ENCODE results near the gene CPZ. TPM values are rescaled to one million over a fixed set of nuclear protein-coding genes. Genes with fewer than 3 reads are reported as not detected.

The CPZ gene
- total RNA-seq, 1 donor from 2014 or later = 0.27 TPM

DNA sequence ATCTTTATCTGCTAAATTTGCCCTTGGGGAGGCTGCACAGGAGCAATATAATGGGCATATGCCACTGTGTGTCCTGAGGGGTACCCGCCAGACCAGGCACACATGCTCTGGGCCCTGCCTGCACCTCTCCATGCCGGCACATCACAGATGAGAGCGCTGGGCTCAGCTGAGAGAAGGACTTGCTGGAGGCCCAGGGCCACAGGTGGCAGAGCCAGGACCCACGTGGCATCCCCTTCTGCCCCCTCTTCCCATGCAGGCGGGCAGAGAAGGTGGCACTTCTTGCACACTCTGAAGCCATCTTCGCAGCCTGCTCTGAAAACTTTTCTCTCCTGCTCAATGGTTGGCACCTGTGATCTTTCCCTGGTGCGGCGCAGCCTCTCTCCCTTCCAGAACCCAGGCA, 20.1 kb downstream of the CPZ start:
- Histone ChIP-seq H3K4me3 (no peak overlapping the region), H3K9me3 (replicated peaks) (no peaks in the 10 kb centered on the region), H3K27me3 (ENCODE audit: low read depth) (peaks cover 33% of the 10 kb centered on the region), H3K27ac (replicated peaks) (peak overlapping the region; percentile 77), H3K4me1 (peaks cover 24% of the 10 kb centered on the region), H3K36me3 (no peaks in the 10 kb centered on the region)
- TF ChIP-seq CTCF (IDR thresholded peaks at IDR 0.05; ENCODE audit: borderline replicate concordance) = no peak
- intact Hi-C loops (cut with micrococcal nuclease) = no loop called here
- DNase-seq = no peak

- H3K9me3 ChIP-seq (replicated peaks) = no peaks in the 10 kb centered on the region
- no peak for DNase-seq
- H3K27ac ChIP-seq (replicated peaks) = no peak overlapping the region
- no peak overlapping the region for H3K4me3 ChIP-seq
- TF ChIP-seq CTCF (IDR thresholded peaks at IDR 0.05; ENCODE audit: borderline replicate concordance) = no peak
- no peaks in the 10 kb centered on the region for H3K36me3 ChIP-seq
- intact Hi-C loops (cut with micrococcal nuclease) = no loop called here
- peaks cover 33% of the 10 kb centered on the region for H3K27me3 ChIP-seq (ENCODE audit: low read depth)
- H3K4me1 ChIP-seq = peaks cover 19% of the 10 kb centered on the region
Observed at GRCh38 chr4:8613421-8614364, 21.1 kb downstream of the CPZ start.

DNA sequence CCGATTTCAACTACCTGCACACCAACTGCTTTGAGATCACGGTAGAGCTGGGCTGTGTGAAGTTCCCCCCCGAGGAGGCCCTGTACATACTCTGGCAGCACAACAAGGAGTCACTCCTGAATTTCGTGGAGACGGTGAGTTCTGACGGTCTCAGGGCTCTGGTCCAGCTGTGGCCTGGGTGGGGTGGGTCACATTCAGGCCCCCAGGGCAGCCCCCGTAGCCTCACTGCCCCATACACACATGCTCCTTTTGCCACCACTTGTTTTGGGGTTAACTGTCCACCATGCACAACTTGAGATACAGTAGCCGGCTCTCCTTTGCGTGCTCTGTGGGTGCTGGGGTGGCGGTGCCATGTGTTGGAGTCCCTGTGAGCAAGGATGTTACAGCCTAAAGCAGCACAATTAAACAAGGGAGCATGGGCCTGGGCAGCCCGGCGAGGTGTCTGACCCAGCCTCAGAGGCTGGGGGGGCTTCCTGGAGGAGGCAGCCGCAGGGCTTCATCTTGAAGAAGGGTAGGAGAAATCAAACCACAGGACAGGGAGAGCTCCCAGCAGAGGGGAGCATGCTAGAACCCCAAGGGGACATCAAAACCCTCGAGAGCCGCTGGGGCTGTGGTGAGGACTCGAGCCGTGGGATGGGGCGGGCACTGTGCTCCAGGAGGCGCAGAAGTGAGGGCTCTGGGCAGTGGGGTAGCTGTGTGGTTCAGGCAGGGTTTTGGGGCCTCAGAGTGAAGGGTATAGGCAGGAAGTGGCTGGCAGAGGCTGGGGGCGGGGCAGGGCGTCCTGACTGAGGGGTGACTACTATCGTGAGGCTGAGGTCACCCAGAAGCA, 22.0 kb downstream of the CPZ start:
- no peaks in the 10 kb centered on the region for H3K9me3 ChIP-seq (replicated peaks)
- peaks cover 41% of the 10 kb centered on the region for H3K27me3 ChIP-seq (ENCODE audit: low read depth)
- intact Hi-C loops (cut with micrococcal nuclease) = no loop called here
- no peak overlapping the region for H3K4me3 ChIP-seq
- H3K4me1 ChIP-seq = peaks cover 19% of the 10 kb centered on the region
- TF ChIP-seq CTCF (IDR thresholded peaks at IDR 0.05; ENCODE audit: borderline replicate concordance) = no peak
- DNase-seq = no peak
- H3K36me3 ChIP-seq = no peaks in the 10 kb centered on the region
- no peak overlapping the region for H3K27ac ChIP-seq (replicated peaks)

DNA sequence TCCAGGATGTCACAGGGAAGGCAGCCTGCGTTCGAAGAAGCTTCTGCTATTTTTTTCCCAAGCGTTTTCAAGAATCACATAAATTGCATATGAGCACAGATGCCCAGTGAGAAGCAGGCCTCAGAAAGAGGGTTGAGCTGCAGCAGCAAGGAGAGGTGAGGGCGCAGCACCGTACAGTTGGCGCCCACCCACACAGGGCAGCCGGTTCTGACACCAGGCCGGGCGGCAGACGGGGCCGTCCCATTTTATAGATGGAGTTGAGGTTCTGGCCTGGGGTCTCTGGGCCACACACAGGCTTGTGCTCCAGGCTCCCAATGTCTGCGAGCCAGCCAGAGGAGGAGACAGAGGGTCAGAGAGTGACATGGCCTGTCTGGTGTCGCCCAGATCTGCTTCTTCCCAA, 22.8 kb downstream of the CPZ start:
- Histone ChIP-seq H3K27me3 (ENCODE audit: low read depth) (peaks cover 43% of the 10 kb centered on the region), H3K36me3 (no peaks in the 10 kb centered on the region), H3K9me3 (replicated peaks) (no peaks in the 10 kb centered on the region), H3K4me1 (peaks cover 15% of the 10 kb centered on the region), H3K27ac (replicated peaks) (no peak overlapping the region), H3K4me3 (no peak overlapping the region)
- intact Hi-C loops (cut with micrococcal nuclease) = no loop called here
- no peak for DNase-seq
- no peak for TF ChIP-seq CTCF (IDR thresholded peaks at IDR 0.05; ENCODE audit: borderline replicate concordance)

GRCh38 chr4:8615921-8616787, 23.6 kb downstream of the CPZ start:
- TF ChIP-seq CTCF (IDR thresholded peaks at IDR 0.05; ENCODE audit: borderline replicate concordance) = no peak
- H3K4me3 ChIP-seq = no peak overlapping the region
- intact Hi-C loops (cut with micrococcal nuclease) = no loop called here
- peaks cover 7% of the 10 kb centered on the region for H3K4me1 ChIP-seq
- H3K9me3 ChIP-seq (replicated peaks) = no peaks in the 10 kb centered on the region
- H3K27ac ChIP-seq (replicated peaks) = no peak overlapping the region
- H3K36me3 ChIP-seq = no peaks in the 10 kb centered on the region
- H3K27me3 ChIP-seq (ENCODE audit: low read depth) = peaks cover 45% of the 10 kb centered on the region
- no peak for DNase-seq

Measured in left ventricle myocardium inferior (tissue), 1 donor.